Hepatocyte (in vitro differentiated cells): ENCODE results near the gene C17orf78. TPM values are rescaled to one million over a fixed set of nuclear protein-coding genes. Genes with fewer than 3 reads are reported as not detected.
A peak's percentile ranks its signal among the peaks of the same experiment; 100 is the strongest.

Source experiments
- DNase-seq: peaks from one replicate; pipeline ENCODE4 v3.0.0-alpha.2; 2016; ENCODE audit warnings: low spot score
- H2AFZ ChIP-seq: fragments of 200-600 bp; sonication (generic); 2 replicates; pipeline ENCODE4 v1.6.0; 2016; ENCODE audit warnings: antibody characterized with exemption, mild to moderate bottlenecking
- H3K27ac ChIP-seq: fragments of 200-600 bp; sonication (generic); 2 replicates; pipeline ENCODE4 v1.5.1; 2016; ENCODE audit warnings: mild to moderate bottlenecking
- H3K27me3 ChIP-seq: fragments of 200-600 bp; sonication (generic); 2 replicates; pipeline ENCODE4 v1.6.1; 2016
- H3K36me3 ChIP-seq: fragments of 200-600 bp; sonication (generic); replicated peaks from 2 replicates; pipeline ENCODE4 v1.5.1; 2016; ENCODE audit warnings: low read depth; ENCODE audit not compliant: insufficient read depth
- H3K4me1 ChIP-seq: fragments of 200-600 bp; sonication (generic); 2 replicates; pipeline ENCODE4 v1.5.1; 2016; ENCODE audit warnings: mild to moderate bottlenecking, moderate library complexity; ENCODE audit not compliant: insufficient read depth
- H3K4me2 ChIP-seq: fragments of 200-600 bp; sonication (generic); 2 replicates; pipeline ENCODE4 v1.6.0; 2016
- H3K4me3 ChIP-seq: fragments of 200-600 bp; sonication (generic); 2 replicates; pipeline ENCODE4 v1.5.1; 2016; ENCODE audit warnings: mild to moderate bottlenecking
- H3K79me2 ChIP-seq: fragments of 200-600 bp; sonication (generic); 2 replicates; pipeline ENCODE4 v1.6.0; 2017; ENCODE audit warnings: mild to moderate bottlenecking
- H3K9me2 ChIP-seq: fragments of 200-600 bp; sonication (generic); replicated peaks from 2 replicates; pipeline ENCODE4 v1.6.0; 2017; ENCODE audit warnings: mild to moderate bottlenecking; ENCODE audit not compliant: insufficient read depth
- H3K9me3 ChIP-seq: fragments of 200-600 bp; sonication (generic); 2 replicates; pipeline ENCODE4 v1.5.1; 2016; ENCODE audit warnings: low read depth, mild to moderate bottlenecking
- H4K20me1 ChIP-seq: fragments of 200-600 bp; sonication (generic); 2 replicates; pipeline ENCODE4 v1.6.0; 2016; ENCODE audit warnings: mild to moderate bottlenecking; ENCODE audit not compliant: insufficient read depth, poor library complexity, severe bottlenecking
- EZH2 ChIP-seq: fragments of 200-600 bp; sonication (generic); IDR thresholded peaks from 2 replicates; pipeline ENCODE4 v1.6.1; 2016; ENCODE audit warnings: antibody characterized with exemption, mild to moderate bottlenecking, borderline replicate concordance
- EZH2phosphoT487 ChIP-seq: fragments of 200-600 bp; sonication (generic); IDR thresholded peaks from one replicate; pipeline ENCODE4 v1.6.1; 2018; ENCODE audit warnings: antibody characterized with exemption, mild to moderate bottlenecking, low read depth, moderate library complexity; ENCODE audit not compliant: unreplicated experiment, severe bottlenecking
- WGBS: methylation state at CpG from one replicate; pipeline ENCODE4 v1.1.6; 2016; ENCODE audit warnings: low lambda C conversion rate; ENCODE audit errors: missing lambda C conversion rate; 5-methylcytosine and 5-hydroxymethylcytosine counted together
- polyA plus RNA-seq: library from polyadenylated mRNA; unstranded; fragments of >200 nt; fragmentation: Nextera tagmentation; extraction: Ambion mirVana; gene quantifications from 2 replicates; pipeline ENCODE4 v1.2.1, GENCODE V29; 2016
- total RNA-seq: library from RNA; depleted of rRNA; stranded (reverse); fragments of >200 nt; gene quantifications from 2 replicates; pipeline ENCODE4 v1.2.3, GENCODE V29; 2014
- TF ChIP-seq, protein P1 (sequence below): fragments of 200-600 bp; sonication (generic); IDR thresholded peaks from 2 replicates; pipeline ENCODE4 v1.5.1; 2016; ENCODE audit warnings: antibody characterized with exemption, mild to moderate bottlenecking; ENCODE audit not compliant: poor library complexity

The C17orf78 gene
- total and polyA plus RNA-seq, 2 experiments from 2014 or later: not detected

DNA sequence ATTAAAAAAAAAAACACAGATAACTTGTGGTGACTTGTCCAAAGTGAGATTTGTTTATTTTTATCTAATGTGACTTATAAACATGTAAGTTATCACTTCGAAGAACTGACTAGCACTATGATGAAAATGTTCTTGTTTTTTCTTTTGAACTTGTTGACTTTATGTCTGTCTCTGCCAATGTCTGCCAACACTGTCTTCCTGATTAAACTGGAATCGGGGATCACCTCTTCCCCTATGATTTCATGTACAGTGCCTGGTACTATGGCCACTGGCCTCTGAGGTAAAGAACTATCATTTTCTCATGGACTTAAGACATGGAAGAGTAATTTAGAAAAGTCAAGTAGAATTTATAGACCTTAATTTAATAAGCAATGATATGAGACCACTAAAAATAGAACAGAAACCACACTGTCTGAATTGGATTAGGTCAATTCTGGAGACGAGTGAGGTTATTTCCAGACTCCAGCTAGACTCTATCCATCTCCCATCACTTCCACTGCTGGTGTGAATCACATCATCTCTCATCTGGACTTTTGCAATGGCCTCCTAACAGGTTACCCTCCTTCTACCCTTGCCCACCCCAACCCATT lies 8.9 kb downstream of the C17orf78 start:
- Histone ChIP-seq H3K4me2 (no peak overlapping the region), H3K4me3 (no peak overlapping the region), H3K27ac (peak overlapping the region; percentile 28), H3K4me1 (no peaks in the 10 kb centered on the region), H2AFZ (no peak overlapping the region), H3K36me3 (no peaks in the 10 kb centered on the region), H3K9me3 (no peaks in the 10 kb centered on the region), H3K27me3 (no peaks in the 10 kb centered on the region), H4K20me1 (no peaks in the 10 kb centered on the region), H3K79me2 (no peaks in the 10 kb centered on the region), H3K9me2 (no peaks in the 10 kb centered on the region)
- WGBS: 83% methylated on average over 3 of the region's 3 CpGs
- no peak for TF ChIP-seq EZH2phosphoT487
- no peak for TF ChIP-seq EZH2
- TF ChIP-seq, protein P1, sequence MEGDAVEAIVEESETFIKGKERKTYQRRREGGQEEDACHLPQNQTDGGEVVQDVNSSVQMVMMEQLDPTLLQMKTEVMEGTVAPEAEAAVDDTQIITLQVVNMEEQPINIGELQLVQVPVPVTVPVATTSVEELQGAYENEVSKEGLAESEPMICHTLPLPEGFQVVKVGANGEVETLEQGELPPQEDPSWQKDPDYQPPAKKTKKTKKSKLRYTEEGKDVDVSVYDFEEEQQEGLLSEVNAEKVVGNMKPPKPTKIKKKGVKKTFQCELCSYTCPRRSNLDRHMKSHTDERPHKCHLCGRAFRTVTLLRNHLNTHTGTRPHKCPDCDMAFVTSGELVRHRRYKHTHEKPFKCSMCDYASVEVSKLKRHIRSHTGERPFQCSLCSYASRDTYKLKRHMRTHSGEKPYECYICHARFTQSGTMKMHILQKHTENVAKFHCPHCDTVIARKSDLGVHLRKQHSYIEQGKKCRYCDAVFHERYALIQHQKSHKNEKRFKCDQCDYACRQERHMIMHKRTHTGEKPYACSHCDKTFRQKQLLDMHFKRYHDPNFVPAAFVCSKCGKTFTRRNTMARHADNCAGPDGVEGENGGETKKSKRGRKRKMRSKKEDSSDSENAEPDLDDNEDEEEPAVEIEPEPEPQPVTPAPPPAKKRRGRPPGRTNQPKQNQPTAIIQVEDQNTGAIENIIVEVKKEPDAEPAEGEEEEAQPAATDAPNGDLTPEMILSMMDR: no peak
- no peak for DNase-seq

DNA sequence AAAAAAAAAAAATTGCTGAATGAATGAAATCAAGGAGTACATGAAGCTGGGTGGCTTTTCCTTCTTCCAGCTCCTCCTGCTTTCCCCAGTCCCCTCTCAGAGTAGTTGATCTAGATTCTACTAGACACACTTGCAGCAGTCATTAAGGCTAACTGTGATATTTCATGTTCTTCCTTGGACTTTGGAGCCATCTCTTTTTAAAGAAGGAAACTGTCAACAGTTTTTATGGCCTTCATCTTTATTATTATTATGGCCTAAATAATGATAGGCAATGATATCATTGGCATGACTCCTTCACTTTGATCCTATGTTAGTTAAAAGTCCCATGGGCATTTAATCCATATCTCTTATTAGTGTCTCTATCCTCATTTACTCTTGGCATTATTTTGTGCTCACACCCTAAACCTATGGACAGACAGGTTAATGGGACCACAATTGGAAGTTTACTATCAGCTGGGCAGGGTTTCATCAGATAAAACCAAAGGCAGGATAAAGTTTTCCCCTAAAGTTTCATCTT lies 9.7 kb downstream of the C17orf78 start:
- Histone ChIP-seq H3K79me2 (no peaks in the 10 kb centered on the region), H2AFZ (no peak overlapping the region), H3K27me3 (no peaks in the 10 kb centered on the region), H3K27ac (peak overlapping the region; percentile 28), H3K4me2 (no peak overlapping the region), H3K4me3 (no peak overlapping the region), H3K4me1 (no peaks in the 10 kb centered on the region), H3K9me2 (no peaks in the 10 kb centered on the region), H3K36me3 (no peaks in the 10 kb centered on the region), H4K20me1 (no peaks in the 10 kb centered on the region), H3K9me3 (no peaks in the 10 kb centered on the region)
- no peak for TF ChIP-seq EZH2phosphoT487
- TF ChIP-seq EZH2: no peak
- TF ChIP-seq, protein P1: no peak
- DNase-seq: no peak

DNA sequence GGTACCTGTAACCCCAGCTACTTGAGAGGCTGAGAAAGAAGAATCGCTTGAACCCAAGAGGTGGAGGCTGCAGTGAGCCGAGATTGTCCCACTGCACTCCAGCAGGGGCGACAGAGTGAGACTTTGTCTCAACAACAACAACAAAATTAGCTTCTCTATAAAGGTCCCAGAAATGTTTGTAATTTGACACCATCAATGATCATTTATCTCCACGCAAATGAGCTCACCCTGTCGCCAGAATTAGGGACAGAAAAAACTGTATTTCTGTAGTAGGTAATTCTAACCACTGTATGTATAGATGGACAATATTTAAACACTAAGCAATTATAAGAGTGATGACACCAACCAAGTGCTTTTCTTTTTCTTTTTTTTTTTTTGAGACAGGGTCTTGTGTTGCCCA lies 10.7 kb downstream of the C17orf78 start:
- TF ChIP-seq EZH2: no peak
- TF ChIP-seq, protein P1: no peak
- no peak for TF ChIP-seq EZH2phosphoT487
- Histone ChIP-seq H3K4me3 (no peak overlapping the region), H3K4me1 (peaks cover 7% of the 10 kb centered on the region), H3K27ac (no peak overlapping the region), H3K36me3 (no peaks in the 10 kb centered on the region), H3K27me3 (no peaks in the 10 kb centered on the region), H2AFZ (no peak overlapping the region), H3K4me2 (no peak overlapping the region), H3K79me2 (no peaks in the 10 kb centered on the region), H3K9me2 (no peaks in the 10 kb centered on the region), H4K20me1 (no peaks in the 10 kb centered on the region), H3K9me3 (no peaks in the 10 kb centered on the region)
- no peak for DNase-seq
- 81% methylated on average over 5 of the region's 5 CpGs for whole genome bisulfite sequencing

DNA sequence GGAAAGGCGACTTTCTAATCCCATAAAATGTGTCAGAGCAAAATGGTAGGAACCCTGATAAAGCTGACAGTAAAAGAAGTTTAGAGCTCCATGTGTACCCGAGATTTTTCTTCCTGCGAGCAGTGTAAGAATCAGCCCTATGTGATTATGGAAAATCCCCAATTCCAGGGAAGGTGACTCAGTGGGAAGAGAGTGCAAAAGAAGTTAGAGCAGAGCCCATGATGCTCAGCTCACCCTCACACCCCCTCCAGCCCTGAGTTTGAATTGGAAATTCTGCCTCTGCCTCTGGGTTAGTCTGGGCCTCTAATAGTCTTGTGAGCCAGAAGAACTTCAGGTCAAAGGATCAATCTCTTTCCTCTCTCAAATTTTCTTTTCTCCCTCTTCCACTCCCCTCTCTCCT lies 12.5 kb downstream of the C17orf78 start:
- TF ChIP-seq EZH2phosphoT487: no peak
- TF ChIP-seq EZH2: no peak
- TF ChIP-seq, protein P1: no peak
- H3K9me3 ChIP-seq: no peaks in the 10 kb centered on the region
- no peak overlapping the region for H2AFZ ChIP-seq
- no peaks in the 10 kb centered on the region for H3K79me2 ChIP-seq
- H3K4me2 ChIP-seq: no peak overlapping the region
- H3K36me3 ChIP-seq: no peaks in the 10 kb centered on the region
- H3K9me2 ChIP-seq: no peaks in the 10 kb centered on the region
- no peak for DNase-seq
- 90% methylated on average over 3 of the region's 3 CpGs for WGBS
- H3K27ac ChIP-seq: no peak overlapping the region
- H3K4me1 ChIP-seq: peaks cover 13% of the 10 kb centered on the region
- no peaks in the 10 kb centered on the region for H4K20me1 ChIP-seq
- no peak overlapping the region for H3K4me3 ChIP-seq
- no peaks in the 10 kb centered on the region for H3K27me3 ChIP-seq
